ENCODE results near the gene BCDIN3D. TPM values are rescaled to one million over a fixed set of nuclear protein-coding genes. Genes with fewer than 3 reads are reported as not detected.

The BCDIN3D gene
- total RNA-seq, 1 experiment from 2014 or later: 6.2 TPM

DNA sequence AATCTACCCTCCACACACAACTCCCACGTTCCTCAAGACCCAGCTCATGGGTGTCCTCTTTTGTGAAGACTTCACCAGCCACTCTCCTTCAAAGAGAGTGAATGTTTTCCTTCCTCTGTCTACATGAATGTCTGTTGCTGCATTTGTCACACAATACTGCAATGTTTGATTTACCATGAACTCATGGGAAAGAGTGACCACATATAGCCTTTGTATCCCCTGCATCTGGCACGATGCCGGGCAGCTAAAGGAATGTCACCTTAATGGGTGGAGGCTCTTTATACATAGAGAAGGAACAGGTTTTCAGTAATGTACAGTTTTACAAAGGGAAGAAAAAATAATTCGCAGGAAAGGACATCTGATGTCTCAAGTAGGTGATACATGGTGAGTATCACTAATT is 12.1 kb upstream of the BCDIN3D start:
- no peaks in the 10 kb centered on the region for H3K9me3 Mint-ChIP-seq (ENCODE audit: unreplicated experiment)
- intact Hi-C loops (cut with micrococcal nuclease): no loop called here
- TF ChIP-seq, protein P1, sequence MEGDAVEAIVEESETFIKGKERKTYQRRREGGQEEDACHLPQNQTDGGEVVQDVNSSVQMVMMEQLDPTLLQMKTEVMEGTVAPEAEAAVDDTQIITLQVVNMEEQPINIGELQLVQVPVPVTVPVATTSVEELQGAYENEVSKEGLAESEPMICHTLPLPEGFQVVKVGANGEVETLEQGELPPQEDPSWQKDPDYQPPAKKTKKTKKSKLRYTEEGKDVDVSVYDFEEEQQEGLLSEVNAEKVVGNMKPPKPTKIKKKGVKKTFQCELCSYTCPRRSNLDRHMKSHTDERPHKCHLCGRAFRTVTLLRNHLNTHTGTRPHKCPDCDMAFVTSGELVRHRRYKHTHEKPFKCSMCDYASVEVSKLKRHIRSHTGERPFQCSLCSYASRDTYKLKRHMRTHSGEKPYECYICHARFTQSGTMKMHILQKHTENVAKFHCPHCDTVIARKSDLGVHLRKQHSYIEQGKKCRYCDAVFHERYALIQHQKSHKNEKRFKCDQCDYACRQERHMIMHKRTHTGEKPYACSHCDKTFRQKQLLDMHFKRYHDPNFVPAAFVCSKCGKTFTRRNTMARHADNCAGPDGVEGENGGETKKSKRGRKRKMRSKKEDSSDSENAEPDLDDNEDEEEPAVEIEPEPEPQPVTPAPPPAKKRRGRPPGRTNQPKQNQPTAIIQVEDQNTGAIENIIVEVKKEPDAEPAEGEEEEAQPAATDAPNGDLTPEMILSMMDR (IDR thresholded peaks at IDR 0.05; ENCODE audit: unreplicated experiment): no peak
- BruUV-seq (replicated peaks): no TSS peak
- ChIA-PET POLR2A (interaction anchor here (0.6 to 1.2 kb wide), 3 partner anchors 12 to 865 kb away, joined by 3 to 5 read pairs (median 5); partner anchors contain the start of gene BCDIN3D), CTCF (interaction anchor here (0.5 to 1.6 kb wide), 5 partner anchors 12 to 237 kb away, joined by 3 to 6 read pairs (median 3); no protein-coding TSS in a partner anchor)
- H3K27ac Mint-ChIP-seq (ENCODE audit: low read depth, unreplicated experiment): no peak overlapping the region
- peaks cover 76% of the 10 kb centered on the region for H3K27me3 Mint-ChIP-seq (ENCODE audit: insufficient read depth, unreplicated experiment)
- no peak overlapping the region for H3K4me3 Mint-ChIP-seq (ENCODE audit: unreplicated experiment)
- no peaks in the 10 kb centered on the region for H3K4me1 Mint-ChIP-seq (ENCODE audit: insufficient read depth, unreplicated experiment)
- no peak for DNase-seq (ENCODE audit: unreplicated experiment)
- H3K36me3 Mint-ChIP-seq (ENCODE audit: insufficient read depth, unreplicated experiment): no peaks in the 10 kb centered on the region

DNA sequence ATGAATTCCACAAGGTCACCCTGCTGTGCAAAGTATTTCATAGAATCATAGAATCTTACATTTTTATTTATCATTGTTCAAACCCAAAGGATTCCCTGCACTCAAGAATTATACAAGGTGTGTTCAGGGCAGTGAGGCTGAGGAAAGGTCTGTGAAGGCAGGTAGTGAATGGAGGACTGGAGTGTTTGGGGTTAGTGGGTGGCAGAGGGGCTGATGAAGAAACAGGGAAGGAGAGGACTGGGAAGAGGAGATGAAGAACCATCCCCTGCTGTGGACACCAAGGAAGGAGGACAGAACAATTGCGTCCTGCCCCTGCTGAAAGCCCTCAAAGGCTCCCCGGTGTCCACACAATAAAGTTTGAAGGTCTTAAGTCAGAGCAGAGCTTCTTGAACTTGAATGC is 10.8 kb upstream of the BCDIN3D start:
- TF ChIP-seq, protein P1 (IDR thresholded peaks at IDR 0.05; ENCODE audit: unreplicated experiment): no peak
- Mint-ChIP-seq H3K36me3 (ENCODE audit: insufficient read depth, unreplicated experiment) (no peaks in the 10 kb centered on the region), H3K27me3 (ENCODE audit: insufficient read depth, unreplicated experiment) (peaks cover 77% of the 10 kb centered on the region), H3K4me1 (ENCODE audit: insufficient read depth, unreplicated experiment) (no peaks in the 10 kb centered on the region), H3K27ac (ENCODE audit: low read depth, unreplicated experiment) (no peak overlapping the region), H3K4me3 (ENCODE audit: unreplicated experiment) (no peak overlapping the region), H3K9me3 (ENCODE audit: unreplicated experiment) (no peaks in the 10 kb centered on the region)
- intact Hi-C loops (cut with micrococcal nuclease): no loop called here
- BruUV-seq (replicated peaks): no TSS peak
- ChIA-PET POLR2A (no interaction called here), CTCF (no interaction called here)
- DNase-seq (ENCODE audit: unreplicated experiment): no peak

DNA sequence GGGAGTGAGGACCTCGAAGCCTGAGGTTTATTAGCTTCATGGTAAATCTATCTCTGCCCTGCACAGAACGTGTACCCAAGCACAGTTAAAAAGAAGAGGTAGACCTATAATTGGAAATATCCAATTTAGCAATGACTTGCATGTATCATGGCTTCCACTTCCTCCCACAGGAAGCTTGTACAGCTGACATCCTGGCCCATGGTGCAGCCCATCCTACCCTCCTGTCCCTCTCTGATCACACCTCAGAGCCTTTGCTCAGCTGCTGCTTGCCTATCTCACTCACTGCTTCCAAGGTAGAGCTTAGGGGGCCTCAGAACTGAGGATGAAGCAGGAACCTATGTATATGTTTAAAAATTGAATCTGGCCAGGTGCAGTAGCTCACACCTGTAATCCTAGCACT is 4.3 kb upstream of the BCDIN3D start:
- BruUV-seq (replicated peaks): no TSS peak
- intact Hi-C loops (cut with micrococcal nuclease): no loop called here
- TF ChIP-seq, protein P1 (IDR thresholded peaks at IDR 0.05; ENCODE audit: unreplicated experiment): no peak
- POLR2A ChIA-PET: interaction anchor here (1.3 kb wide), 1 partner anchor 20 kb away, joined by 4 read pairs; no protein-coding TSS in a partner anchor
- peaks cover under 1% of the 10 kb centered on the region for H3K4me1 Mint-ChIP-seq (ENCODE audit: insufficient read depth, unreplicated experiment)
- DNase-seq (ENCODE audit: unreplicated experiment): no peak
- H3K9me3 Mint-ChIP-seq (ENCODE audit: unreplicated experiment): no peaks in the 10 kb centered on the region
- H3K4me3 Mint-ChIP-seq (ENCODE audit: unreplicated experiment): no peak overlapping the region
- no peaks in the 10 kb centered on the region for H3K36me3 Mint-ChIP-seq (ENCODE audit: insufficient read depth, unreplicated experiment)
- no peak overlapping the region for H3K27ac Mint-ChIP-seq (ENCODE audit: low read depth, unreplicated experiment)
- CTCF ChIA-PET: interaction anchor here (0.6 to 1.4 kb wide), 4 partner anchors 15 to 107 kb away, joined by 3 to 8 read pairs (median 3); no protein-coding TSS in a partner anchor
- peaks cover 31% of the 10 kb centered on the region for H3K27me3 Mint-ChIP-seq (ENCODE audit: insufficient read depth, unreplicated experiment)

DNA sequence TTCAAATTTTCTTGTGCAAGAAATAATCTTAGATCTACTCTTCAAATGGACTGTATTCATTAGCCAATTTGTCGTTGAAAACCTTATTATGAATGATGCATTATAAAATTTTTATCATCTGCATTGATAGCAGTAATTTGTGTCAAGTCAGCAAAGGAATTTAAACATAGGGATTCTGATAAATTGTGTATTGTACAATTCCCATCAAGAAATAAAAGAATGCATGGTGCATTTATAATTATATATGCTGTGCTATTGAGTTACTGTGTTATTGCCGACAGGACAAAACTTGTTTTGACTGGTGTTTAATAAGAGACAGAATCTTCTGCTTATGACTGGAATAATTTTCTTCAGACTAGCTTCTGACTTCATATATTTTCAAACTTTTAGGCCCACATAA is 3.1 kb upstream of the BCDIN3D start:
- intact Hi-C loops (cut with micrococcal nuclease): no loop called here

More for the DNA sequence above, 3.1 kb upstream of the BCDIN3D start:
- no peaks in the 10 kb centered on the region for H3K36me3 Mint-ChIP-seq (ENCODE audit: insufficient read depth, unreplicated experiment)
- no peak overlapping the region for H3K4me3 Mint-ChIP-seq (ENCODE audit: unreplicated experiment)
- no peaks in the 10 kb centered on the region for H3K9me3 Mint-ChIP-seq (ENCODE audit: unreplicated experiment)
- TF ChIP-seq, protein P1 (IDR thresholded peaks at IDR 0.05; ENCODE audit: unreplicated experiment): no peak
- POLR2A ChIA-PET: interaction anchor here (0.6 to 1.1 kb wide), 2 partner anchors 18 to 648 kb away, joined by 3 read pairs; partner anchors contain the start of gene NCKAP5L
- no TSS peak for BruUV-seq (replicated peaks)
- no peak overlapping the region for H3K27ac Mint-ChIP-seq (ENCODE audit: low read depth, unreplicated experiment)
- H3K27me3 Mint-ChIP-seq (ENCODE audit: insufficient read depth, unreplicated experiment): peaks cover 19% of the 10 kb centered on the region
- CTCF ChIA-PET: interaction anchor here (0.7 to 1.4 kb wide), 3 partner anchors 22 to 614 kb away, joined by 3 to 8 read pairs (median 3); no protein-coding TSS in a partner anchor
- H3K4me1 Mint-ChIP-seq (ENCODE audit: insufficient read depth, unreplicated experiment): peaks cover 11% of the 10 kb centered on the region
- DNase-seq (ENCODE audit: unreplicated experiment): no peak
